Measurements from ENCODE around the gene DSCAM. TPM values are rescaled to one million over a fixed set of nuclear protein-coding genes. Genes with fewer than 3 reads are reported as not detected.
"Not testable (repeated sequence)": the region's sequence is repeated elsewhere in the genome, so short reads cannot be mapped to it uniquely, and the experiment has no call there.

The DSCAM gene
- total and polyA plus RNA-seq, 10 donors: 0.02 to 2.7 (median 2.0) TPM

DNA sequence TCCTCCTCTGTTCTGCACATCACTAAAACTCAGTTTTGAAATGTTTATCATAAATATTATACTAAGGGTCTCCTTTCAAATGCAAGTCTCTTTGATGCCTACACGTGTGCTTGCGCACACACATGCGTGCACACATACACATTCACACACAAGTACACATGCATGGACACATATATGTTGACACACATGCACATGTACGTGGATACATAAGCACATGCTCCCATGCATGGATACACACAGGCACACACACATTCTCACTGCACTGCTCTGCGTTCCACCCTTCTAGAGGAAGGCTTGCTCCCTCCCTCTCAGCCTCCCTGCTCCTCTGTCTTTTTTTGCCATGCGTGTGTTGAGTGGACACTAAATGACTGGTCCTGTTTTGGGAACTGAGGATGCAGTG lies 817.1 kb downstream of the DSCAM start:
- Histone ChIP-seq H3K4me1 (no peaks in the 10 kb centered on the region), H3K9me3 (peaks cover 0 to 13% (median 0%) of the 10 kb centered on the region in 8 donors), H3K27ac (no peak overlapping the region), H3K27me3 (replicated peaks in 1 of 7) (no peaks in the 10 kb centered on the region), H3K4me3 (no peak overlapping the region), H3K36me3 (no peaks in the 10 kb centered on the region)
- TF ChIP-seq POLR2A (IDR thresholded peaks at IDR 0.05): no peak
- TF ChIP-seq, protein P1, sequence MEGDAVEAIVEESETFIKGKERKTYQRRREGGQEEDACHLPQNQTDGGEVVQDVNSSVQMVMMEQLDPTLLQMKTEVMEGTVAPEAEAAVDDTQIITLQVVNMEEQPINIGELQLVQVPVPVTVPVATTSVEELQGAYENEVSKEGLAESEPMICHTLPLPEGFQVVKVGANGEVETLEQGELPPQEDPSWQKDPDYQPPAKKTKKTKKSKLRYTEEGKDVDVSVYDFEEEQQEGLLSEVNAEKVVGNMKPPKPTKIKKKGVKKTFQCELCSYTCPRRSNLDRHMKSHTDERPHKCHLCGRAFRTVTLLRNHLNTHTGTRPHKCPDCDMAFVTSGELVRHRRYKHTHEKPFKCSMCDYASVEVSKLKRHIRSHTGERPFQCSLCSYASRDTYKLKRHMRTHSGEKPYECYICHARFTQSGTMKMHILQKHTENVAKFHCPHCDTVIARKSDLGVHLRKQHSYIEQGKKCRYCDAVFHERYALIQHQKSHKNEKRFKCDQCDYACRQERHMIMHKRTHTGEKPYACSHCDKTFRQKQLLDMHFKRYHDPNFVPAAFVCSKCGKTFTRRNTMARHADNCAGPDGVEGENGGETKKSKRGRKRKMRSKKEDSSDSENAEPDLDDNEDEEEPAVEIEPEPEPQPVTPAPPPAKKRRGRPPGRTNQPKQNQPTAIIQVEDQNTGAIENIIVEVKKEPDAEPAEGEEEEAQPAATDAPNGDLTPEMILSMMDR (IDR thresholded peaks at IDR 0.05 in 8 of 11, conservative IDR thresholded peaks at IDR 0.05 in 3 of 11): no peak
- TF ChIP-seq POLR2AphosphoS5 (IDR thresholded peaks at IDR 0.05): no peak
- DNase-seq: no peak
- intact Hi-C loops (cut with DNase I; ENCODE audit: low total_unique reads): no loop called here
- WGBS, 5 donors: 86 to 96% (median 94%) methylated on average over 6 of the region's 6 CpGs

DNA sequence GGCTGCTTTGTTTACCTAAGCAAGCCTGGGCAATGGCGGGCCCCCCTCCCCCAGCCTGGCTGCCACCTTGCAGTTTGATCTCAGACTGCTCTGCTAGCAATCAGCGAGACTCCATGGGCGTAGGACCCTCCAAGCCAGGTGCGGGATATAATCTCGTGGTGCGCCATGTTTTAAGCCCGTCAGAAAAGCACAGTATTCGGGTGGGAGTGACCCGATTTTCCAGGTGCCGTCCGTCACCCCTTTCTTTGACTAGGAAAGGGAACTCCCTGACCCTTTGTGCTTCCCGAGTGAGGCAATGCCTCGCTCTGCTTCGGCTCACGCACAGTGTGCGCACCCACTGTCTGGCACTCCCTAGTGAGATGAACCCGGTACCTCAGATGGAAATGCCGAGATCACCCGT lies 818.6 kb downstream of the DSCAM start:
- H3K4me1 ChIP-seq; DNase-seq; H3K27me3 ChIP-seq (replicated peaks in 1 of 7); H3K27ac ChIP-seq; intact Hi-C loops (cut with DNase I; ENCODE audit: low total_unique reads); H3K36me3 ChIP-seq; H3K4me3 ChIP-seq: not testable (repeated sequence)
- peaks cover 0 to 13% (median 0%) of the 10 kb centered on the region in 8 donors for H3K9me3 ChIP-seq
- 88 to 93% (median 88%) methylated on average over 11 to 19 of the region's 19 CpGs for WGBS, 5 donors

DNA sequence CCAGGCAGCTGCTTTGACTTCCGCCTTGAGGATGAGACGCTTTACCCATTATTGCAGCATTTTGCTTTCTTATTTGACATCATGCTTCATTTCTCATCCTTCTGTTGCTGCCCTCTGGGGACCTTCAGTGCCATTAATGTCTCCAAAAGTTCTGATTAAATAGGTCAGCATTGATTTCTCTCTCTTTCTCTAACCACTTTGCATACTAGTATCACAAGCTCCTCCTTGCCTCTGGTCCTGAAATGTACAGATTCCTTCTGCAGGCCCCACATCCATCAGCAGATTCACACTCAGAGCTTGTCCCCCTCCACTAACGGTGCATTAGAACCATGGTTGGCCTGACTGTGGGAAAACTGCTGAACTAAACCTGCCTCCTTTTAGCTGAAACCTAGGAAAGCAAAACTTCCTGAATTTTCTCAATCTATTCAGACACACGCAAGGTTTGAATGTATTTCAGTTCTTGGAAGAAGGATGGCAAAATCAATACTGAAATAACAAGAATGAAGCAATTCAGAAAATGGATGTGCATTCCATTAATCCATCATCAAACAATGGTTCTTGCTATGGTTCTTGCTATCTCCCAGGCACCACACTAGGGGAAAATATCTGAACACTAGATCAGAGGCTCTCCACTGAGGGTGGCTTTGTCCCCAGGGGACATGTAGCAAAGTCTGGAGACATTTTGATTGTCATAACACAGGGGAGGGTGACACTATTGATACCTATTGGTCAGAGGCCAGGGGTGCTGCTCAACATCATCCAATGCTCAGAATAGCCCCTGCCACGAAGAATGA lies 825.2 kb downstream of the DSCAM start:
- no peak for TF ChIP-seq POLR2AphosphoS5 (IDR thresholded peaks at IDR 0.05)
- TF ChIP-seq, protein P1 (IDR thresholded peaks at IDR 0.05 in 8 of 11, conservative IDR thresholded peaks at IDR 0.05 in 3 of 11): no peak
- TF ChIP-seq POLR2A (IDR thresholded peaks at IDR 0.05): no peak
- WGBS, 5 donors: 71 to 87% (median 81%) methylated on average over 5 of the region's 5 CpGs

DNA sequence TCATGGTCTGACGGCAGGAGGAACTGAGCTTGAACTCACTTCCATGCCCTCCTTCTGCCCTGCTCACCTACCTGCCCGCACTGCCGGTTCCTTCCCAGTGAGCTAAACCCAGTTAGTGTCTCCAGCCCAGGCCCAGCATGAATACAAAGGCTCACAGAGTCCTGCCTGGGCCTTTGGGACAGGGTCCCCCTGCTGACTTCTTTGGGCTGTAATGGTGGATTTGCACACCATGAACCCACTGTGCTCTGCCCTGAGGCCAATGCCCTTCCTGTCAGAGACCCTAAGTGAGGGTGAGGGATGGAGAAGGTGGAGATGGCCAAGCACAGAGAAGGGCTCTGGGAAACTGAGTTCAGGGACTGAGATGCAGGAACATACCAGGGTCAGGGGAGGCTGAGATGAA lies 826.3 kb downstream of the DSCAM start:
- WGBS, 5 donors: 82 to 89% (median 88%) methylated on average over 3 of the region's 3 CpGs
- TF ChIP-seq POLR2AphosphoS5 (IDR thresholded peaks at IDR 0.05) (no peak), POLR2A (IDR thresholded peaks at IDR 0.05) (no peak)
- TF ChIP-seq, protein P1 (IDR thresholded peaks at IDR 0.05 in 8 of 11, conservative IDR thresholded peaks at IDR 0.05 in 3 of 11): no peak

More for the DNA sequence above, 825.2 kb downstream of the DSCAM start:
- Histone ChIP-seq H3K27ac (no peak overlapping the region), H3K9me3 (peaks cover 0 to 31% (median 5%) of the 10 kb centered on the region in 8 donors), H3K4me3 (no peak overlapping the region), H3K27me3 (replicated peaks in 1 of 7) (no peaks in the 10 kb centered on the region), H3K4me1 (no peaks in the 10 kb centered on the region), H3K36me3 (no peaks in the 10 kb centered on the region)
- intact Hi-C loops (cut with DNase I; ENCODE audit: low total_unique reads): no loop called here
- DNase-seq: no peak

More for the DNA sequence above, 826.3 kb downstream of the DSCAM start:
- H3K36me3 ChIP-seq: no peaks in the 10 kb centered on the region
- H3K27ac ChIP-seq: no peak overlapping the region
- H3K4me3 ChIP-seq: no peak overlapping the region
- H3K9me3 ChIP-seq: peaks cover 0 to 31% (median 5%) of the 10 kb centered on the region in 8 donors
- H3K27me3 ChIP-seq (replicated peaks in 1 of 7): no peaks in the 10 kb centered on the region
- intact Hi-C loops (cut with DNase I; ENCODE audit: low total_unique reads): no loop called here
- H3K4me1 ChIP-seq: no peaks in the 10 kb centered on the region
- no peak for DNase-seq

Data from spleen (tissue), 11 donors.